Mesodermal cell (in vitro differentiated cells): ENCODE results near the gene CAMKV.
"Not testable (repeated sequence)": the region's sequence is repeated elsewhere in the genome, so short reads cannot be mapped to it uniquely, and the experiment has no call there.

Experiments used
- H3K27ac ChIP-seq: 2 replicates; pipeline ENCODE4 v1.7.0; 2013; ENCODE audit warnings: mild to moderate bottlenecking, low read depth, low read length, moderate library complexity; ENCODE audit not compliant: severe bottlenecking
- H3K36me3 ChIP-seq: 2 replicates; pipeline ENCODE4 v1.7.1; 2013; ENCODE audit warnings: mild to moderate bottlenecking, low read length, moderate library complexity; ENCODE audit not compliant: control insufficient read depth, insufficient read depth
- H3K4me1 ChIP-seq: one replicate; pipeline ENCODE4 v1.7.1; 2013; ENCODE audit warnings: mild to moderate bottlenecking, low read length; ENCODE audit not compliant: insufficient read depth, control insufficient read depth, poor library complexity, severe bottlenecking
- H3K4me3 ChIP-seq: 2 replicates; pipeline ENCODE4 v1.7.0; 2013; ENCODE audit warnings: low read length, control low read depth, mild to moderate bottlenecking; ENCODE audit not compliant: insufficient read depth, poor library complexity, severe bottlenecking; ENCODE audit errors: extremely low read depth
- H3K9me3 ChIP-seq: 2 replicates; pipeline ENCODE4 v1.7.1; 2013; ENCODE audit warnings: mild to moderate bottlenecking, low read length, moderate library complexity; ENCODE audit not compliant: control insufficient read depth
- WGBS, 2 experiments: methylation state at CpG; one replicate each; pipeline ENCODE4 v1.1.5; 2013; ENCODE audit warnings: missing lambda C conversion rate in 2 of 2; ENCODE audit not compliant: insufficient coverage in 2 of 2; 5-methylcytosine and 5-hydroxymethylcytosine counted together

Gene CAMKV

DNA sequence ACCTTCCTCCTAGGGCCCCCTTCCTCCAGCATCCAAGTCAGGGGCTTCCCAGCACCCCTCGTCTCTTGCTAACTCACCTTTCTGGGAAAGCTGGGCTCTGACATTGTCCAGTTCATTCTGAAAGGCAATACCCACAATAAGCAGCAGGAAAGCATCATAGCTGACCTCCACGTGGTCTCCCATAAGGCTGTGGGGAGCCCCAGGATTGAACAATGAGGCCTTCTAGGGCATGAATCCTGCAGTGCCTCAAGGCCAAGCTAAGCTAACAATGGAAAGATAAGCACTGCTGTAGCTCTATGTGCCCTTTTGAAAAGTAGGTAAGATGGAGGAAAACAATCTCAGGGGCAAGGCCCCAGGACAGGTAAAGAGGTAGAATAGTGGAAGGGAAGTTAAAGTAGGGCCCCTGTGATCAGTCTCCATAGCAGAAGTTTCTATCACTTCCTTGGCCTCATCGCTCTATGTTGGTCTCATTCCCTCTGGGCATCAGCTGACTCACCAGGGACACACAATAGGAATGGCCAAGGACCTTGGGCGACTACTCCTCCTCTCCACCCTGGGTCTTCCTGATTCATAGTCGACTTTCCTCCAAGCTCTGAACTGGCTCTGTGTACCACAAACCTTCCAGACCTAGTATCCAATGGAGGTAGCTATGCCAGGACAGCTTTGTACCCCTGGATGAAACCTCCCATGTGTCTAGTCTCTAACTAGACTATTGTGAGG, 25.1 kb downstream of the CAMKV start:
- Histone ChIP-seq H3K4me1 (no peaks in the 10 kb centered on the region), H3K4me3 (no peak overlapping the region), H3K36me3 (peaks cover 56% of the 10 kb centered on the region), H3K27ac (no peak overlapping the region), H3K9me3 (no peaks in the 10 kb centered on the region)
- WGBS, 2 experiments: 75 to 91% methylated on average over 3 to 5 of the region's 5 CpGs

DNA sequence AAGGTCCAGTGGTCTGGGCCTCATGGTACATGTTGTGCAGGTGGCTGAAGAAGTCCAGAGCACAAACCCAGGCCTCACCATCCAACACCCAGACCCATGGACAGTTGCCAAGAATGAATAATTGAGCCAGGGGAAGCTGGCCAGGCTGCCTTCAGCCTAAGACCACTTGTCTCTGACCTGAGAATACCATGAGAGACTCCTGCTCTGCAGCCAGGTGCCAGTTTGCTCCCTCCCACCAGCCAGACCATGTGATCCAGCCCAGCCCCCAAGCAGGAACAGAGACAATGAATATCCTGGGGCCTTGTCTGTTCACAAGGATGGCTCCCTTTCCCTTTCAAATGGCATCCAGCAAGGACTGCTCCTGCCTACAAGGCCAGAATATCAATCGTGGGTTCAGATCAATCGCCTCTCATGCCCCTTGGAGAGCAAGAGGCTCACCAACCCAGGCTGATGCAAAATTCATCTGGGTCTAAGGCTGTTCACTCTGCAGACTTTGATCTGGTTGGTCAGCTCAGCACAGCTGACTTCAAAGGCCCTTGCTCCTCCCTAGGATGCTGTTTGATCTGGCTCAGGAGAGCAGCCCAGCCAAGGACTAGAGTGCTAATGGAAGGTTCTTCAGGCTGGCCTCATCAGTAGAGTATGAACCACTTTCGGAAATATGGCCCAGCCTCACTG, 26.7 kb downstream of the CAMKV start:
- WGBS, 2 experiments: 83 to 95% methylated on average over 3 of the region's 3 CpGs
- Histone ChIP-seq H3K4me3 (no peak overlapping the region), H3K27ac (no peak overlapping the region), H3K36me3 (peaks cover 63% of the 10 kb centered on the region), H3K4me1 (no peaks in the 10 kb centered on the region), H3K9me3 (no peaks in the 10 kb centered on the region)

DNA sequence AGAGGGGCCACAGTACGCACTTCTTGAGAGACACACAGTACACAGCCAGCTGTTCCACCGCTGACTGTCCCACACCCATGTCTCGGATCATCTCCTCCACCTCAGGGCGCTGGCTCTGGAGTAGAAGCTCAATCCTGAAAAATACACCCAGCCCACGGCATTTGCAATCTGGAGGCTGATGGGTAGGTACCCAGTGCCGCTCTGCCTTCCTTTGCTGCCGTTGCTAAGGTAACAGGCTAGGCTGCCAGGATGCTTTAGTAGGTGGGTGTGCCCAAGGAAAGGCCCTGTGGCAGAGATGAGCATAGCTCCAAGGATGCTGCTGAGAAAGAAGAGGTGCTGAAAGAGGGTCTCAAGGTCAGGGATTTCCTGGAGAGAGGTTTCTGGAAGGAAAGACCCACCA, 27.9 kb downstream of the CAMKV start:
- Histone ChIP-seq H3K9me3 (no peaks in the 10 kb centered on the region), H3K4me3 (no peak overlapping the region), H3K36me3 (peaks cover 67% of the 10 kb centered on the region), H3K4me1 (no peaks in the 10 kb centered on the region), H3K27ac (no peak overlapping the region)
- WGBS, 2 experiments: 94 to 95% methylated on average over 5 of the region's 7 CpGs

DNA sequence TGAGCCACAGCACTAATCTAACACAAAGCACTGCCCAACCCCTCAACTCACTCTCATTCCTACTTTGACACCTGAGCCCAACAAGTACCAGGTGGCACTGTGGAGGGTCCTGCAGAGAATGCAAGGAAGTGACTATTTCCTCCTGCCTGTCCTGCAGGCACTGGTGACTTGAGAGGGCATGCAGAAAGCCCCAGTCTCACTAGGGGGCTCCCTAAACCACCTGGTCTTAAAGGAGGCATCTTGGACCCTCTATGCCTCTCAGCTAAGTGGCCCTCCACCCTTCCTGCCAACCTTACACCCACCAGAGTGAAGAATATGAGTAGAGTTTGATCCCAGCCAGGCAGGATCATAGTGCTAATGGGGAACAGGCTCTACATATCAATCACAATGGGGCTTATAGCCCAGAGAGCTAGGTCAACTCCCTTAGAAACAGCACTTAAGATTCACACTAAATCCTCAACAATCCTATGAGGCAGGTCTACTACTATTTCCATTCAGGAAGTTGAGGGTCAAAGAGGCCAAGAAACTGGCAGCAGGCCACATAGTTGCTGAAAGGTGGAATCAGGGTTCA, 28.5 kb downstream of the CAMKV start:
- peaks cover 69% of the 10 kb centered on the region for H3K36me3 ChIP-seq
- H3K9me3 ChIP-seq: no peaks in the 10 kb centered on the region
- H3K27ac ChIP-seq: no peak overlapping the region
- no peak overlapping the region for H3K4me3 ChIP-seq
- no peaks in the 10 kb centered on the region for H3K4me1 ChIP-seq

DNA sequence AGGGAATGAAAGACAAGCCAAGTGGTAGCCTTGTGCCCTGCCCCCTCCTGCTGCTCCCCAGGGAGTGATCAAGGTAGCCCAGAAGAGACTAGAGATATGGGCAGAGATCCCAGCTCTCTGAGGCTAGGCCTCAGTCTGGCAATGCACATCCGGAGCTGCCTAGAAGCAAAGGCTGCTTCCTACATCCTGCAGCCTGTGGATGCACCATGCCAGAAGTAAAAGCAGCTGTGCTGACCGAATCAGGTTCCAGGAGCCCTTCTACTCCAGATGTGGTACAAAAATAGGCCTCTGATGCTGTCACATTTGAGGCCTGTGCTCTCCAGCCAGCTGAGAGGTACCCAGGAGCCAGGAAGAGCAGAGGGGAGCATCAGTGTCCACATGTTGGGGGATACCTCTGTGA, 29.3 kb downstream of the CAMKV start:
- 82 to 96% methylated on average over 2 of the region's 2 CpGs for WGBS, 2 experiments
- no peak overlapping the region for H3K27ac ChIP-seq
- no peaks in the 10 kb centered on the region for H3K9me3 ChIP-seq
- H3K4me1 ChIP-seq: no peaks in the 10 kb centered on the region
- H3K36me3 ChIP-seq: peaks cover 65% of the 10 kb centered on the region
- H3K4me3 ChIP-seq: no peak overlapping the region

- Histone ChIP-seq H3K27ac (no peak overlapping the region), H3K4me1 (no peaks in the 10 kb centered on the region), H3K4me3 (no peak overlapping the region), H3K36me3 (peaks cover 55% of the 10 kb centered on the region), H3K9me3 (no peaks in the 10 kb centered on the region)
- 27 to 100% methylated on average over 2 to 3 of the region's 6 CpGs for WGBS, 2 experiments
These were observed 30.4 kb downstream of the CAMKV start for GRCh38 chr3:49839193-49839809.

DNA sequence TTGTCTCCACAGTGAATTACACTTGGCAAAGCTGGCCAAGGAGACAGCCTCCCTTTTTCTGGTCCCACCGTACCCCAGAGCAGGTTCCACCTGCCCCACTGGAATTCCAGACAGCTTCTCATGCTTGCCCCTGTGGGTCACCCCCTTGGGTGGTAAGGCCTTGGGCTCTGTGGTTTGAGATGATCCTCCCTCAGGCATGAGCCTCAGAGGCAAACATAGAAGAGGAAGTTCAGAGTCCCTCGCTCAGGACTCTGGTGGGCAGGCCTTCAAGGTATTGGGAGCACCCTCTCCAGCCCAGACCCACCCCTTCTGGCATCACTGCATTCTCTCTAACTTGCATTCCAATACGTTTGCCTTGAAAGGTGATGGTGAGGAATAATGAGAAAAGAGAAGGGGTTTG, 38.4 kb downstream of the CAMKV start:
- Histone ChIP-seq H3K9me3 (no peaks in the 10 kb centered on the region), H3K4me1 (no peaks in the 10 kb centered on the region), H3K4me3 (no peak overlapping the region), H3K27ac (no peak overlapping the region), H3K36me3 (peaks cover 45% of the 10 kb centered on the region)
- WGBS, 2 experiments: 80% methylated on average over 1 of the region's 3 CpGs

GRCh38 chr3:49826016-49826415, 43.7 kb downstream of the CAMKV start:
- Histone ChIP-seq H3K36me3 (peaks cover 24% of the 10 kb centered on the region), H3K4me1 (no peaks in the 10 kb centered on the region), H3K27ac (peak overlapping the region; percentile 43), H3K4me3 (no peak overlapping the region), H3K9me3 (no peaks in the 10 kb centered on the region)
- WGBS, 2 experiments: 81 to 89% methylated on average over 3 to 4 of the region's 6 CpGs

DNA sequence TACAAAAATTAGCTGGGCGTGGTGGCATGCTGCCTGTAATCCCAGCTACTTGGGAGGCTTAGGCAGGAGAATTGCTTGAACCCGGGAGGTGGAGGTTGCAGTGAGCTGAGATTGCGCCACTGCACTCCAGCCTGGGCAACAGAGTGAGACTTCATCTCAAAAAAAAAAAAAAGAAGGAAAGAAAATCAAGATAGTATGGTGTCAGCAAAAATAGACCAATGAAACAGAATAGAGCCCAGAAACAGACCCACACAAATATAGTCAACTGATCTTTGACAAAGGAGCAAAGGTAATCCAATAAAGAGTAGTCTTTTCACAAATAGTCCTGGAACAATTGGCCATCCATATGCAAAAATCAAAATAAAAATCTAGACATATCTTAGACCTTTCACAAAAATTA, 46.6 kb downstream of the CAMKV start:
- 93% methylated on average over 2 of the region's 3 CpGs for WGBS, 2 experiments
- not testable (repeated sequence) for H3K36me3 ChIP-seq, H3K4me1 ChIP-seq, H3K4me3 ChIP-seq, H3K9me3 ChIP-seq, H3K27ac ChIP-seq

GRCh38 chr3:49813497-49814174, 56.1 kb downstream of the CAMKV start, which contains the start of gene UBA7:
TSS of gene UBA7 (minus strand) at chr3:49813953. CDS start at chr3:49813787, 166 bp downstream.
- no peak within 1 kb of the TSS for H3K4me3 ChIP-seq
- H3K27ac ChIP-seq: no peak within 1 kb of the TSS
- H3K9me3 ChIP-seq: no peaks in the 10 kb centered on the region
- no peaks in the 10 kb centered on the region for H3K36me3 ChIP-seq
- H3K4me1 ChIP-seq: no peaks in the 10 kb centered on the region
- 90 to 91% methylated on average over 7 to 8 of the region's 9 CpGs for WGBS, 2 experiments
